ENCODE data around the gene GASK1A.

GASK1A gene

GRCh38 chr3:43011638-43012037, 32.5 kb downstream of the GASK1A start:
- H3K4me3 Mint-ChIP-seq = no peak overlapping the region
- no peaks in the 10 kb centered on the region for H3K36me3 Mint-ChIP-seq (ENCODE audit: low read depth)
- peaks cover 7% of the 10 kb centered on the region for H3K27me3 Mint-ChIP-seq (ENCODE audit: low read depth)
- H3K4me1 Mint-ChIP-seq = peaks cover 5% of the 10 kb centered on the region
- H3K27ac Mint-ChIP-seq = no peak overlapping the region
- H3K9me3 Mint-ChIP-seq = no peaks in the 10 kb centered on the region
- no peak for TF ChIP-seq CTCF (IDR thresholded peaks at IDR 0.05; ENCODE audit: unreplicated experiment in 3 of 3)

GRCh38 chr3:43012174-43012573, 33.1 kb downstream of the GASK1A start:
- Mint-ChIP-seq H3K36me3 (ENCODE audit: low read depth) (no peaks in the 10 kb centered on the region), H3K9me3 (no peaks in the 10 kb centered on the region), H3K4me3 (no peak overlapping the region), H3K27ac (no peak overlapping the region), H3K4me1 (peaks cover 5% of the 10 kb centered on the region), H3K27me3 (ENCODE audit: low read depth) (peaks cover 3% of the 10 kb centered on the region)
- TF ChIP-seq CTCF (IDR thresholded peaks at IDR 0.05; ENCODE audit: unreplicated experiment in 3 of 3) = no peak

- Mint-ChIP-seq H3K9me3 (no peaks in the 10 kb centered on the region), H3K27ac (no peak overlapping the region), H3K4me1 (peaks cover 5% of the 10 kb centered on the region), H3K27me3 (ENCODE audit: low read depth) (peaks cover under 1% of the 10 kb centered on the region), H3K4me3 (no peak overlapping the region), H3K36me3 (ENCODE audit: low read depth) (no peaks in the 10 kb centered on the region)
- TF ChIP-seq CTCF (IDR thresholded peaks at IDR 0.05; ENCODE audit: unreplicated experiment in 3 of 3) = no peak
Observed at GRCh38 chr3:43013256-43013655, 34.1 kb downstream of the GASK1A start.

- H3K27me3 Mint-ChIP-seq (ENCODE audit: low read depth) = no peaks in the 10 kb centered on the region
- no peak overlapping the region for H3K4me3 Mint-ChIP-seq
- H3K9me3 Mint-ChIP-seq = no peaks in the 10 kb centered on the region
- H3K27ac Mint-ChIP-seq = no peak overlapping the region
- no peak for TF ChIP-seq CTCF (IDR thresholded peaks at IDR 0.05; ENCODE audit: unreplicated experiment in 3 of 3)
- H3K36me3 Mint-ChIP-seq (ENCODE audit: low read depth) = no peaks in the 10 kb centered on the region
- H3K4me1 Mint-ChIP-seq = peaks cover 5% of the 10 kb centered on the region
Observed at GRCh38 chr3:43013743-43014155, 34.6 kb downstream of the GASK1A start.

GRCh38 chr3:43014241-43014640, 35.1 kb downstream of the GASK1A start:
- Mint-ChIP-seq H3K27me3 (ENCODE audit: low read depth) (no peaks in the 10 kb centered on the region), H3K9me3 (no peaks in the 10 kb centered on the region), H3K4me1 (peaks cover 5% of the 10 kb centered on the region), H3K27ac (no peak overlapping the region), H3K4me3 (no peak overlapping the region), H3K36me3 (ENCODE audit: low read depth) (no peaks in the 10 kb centered on the region)
- TF ChIP-seq CTCF (IDR thresholded peaks at IDR 0.05; ENCODE audit: unreplicated experiment in 3 of 3) = no peak

GRCh38 chr3:43014956-43015355, 35.8 kb downstream of the GASK1A start:
- peaks cover 5% of the 10 kb centered on the region for H3K4me1 Mint-ChIP-seq
- no peak for TF ChIP-seq CTCF (IDR thresholded peaks at IDR 0.05; ENCODE audit: unreplicated experiment in 3 of 3)
- H3K36me3 Mint-ChIP-seq (ENCODE audit: low read depth) = no peaks in the 10 kb centered on the region
- H3K27ac Mint-ChIP-seq = no peak overlapping the region
- H3K9me3 Mint-ChIP-seq = no peaks in the 10 kb centered on the region
- H3K4me3 Mint-ChIP-seq = no peak overlapping the region
- no peaks in the 10 kb centered on the region for H3K27me3 Mint-ChIP-seq (ENCODE audit: low read depth)
